Stimulated activated CD8-positive, alpha-beta memory T cell treated with anti-CD3 and anti-CD28 coated beads, Interleukin-15, amount 100 ng/mL, for 48 hours (primary cell): ENCODE data around the gene MYPN.

Experiments
- DNase-seq, 2 donors: peaks; one replicate each; pipeline ENCODE4 v3.0.0-alpha.2; 2020; ENCODE audit warnings: low read depth in 2 of 2

Gene MYPN

DNA sequence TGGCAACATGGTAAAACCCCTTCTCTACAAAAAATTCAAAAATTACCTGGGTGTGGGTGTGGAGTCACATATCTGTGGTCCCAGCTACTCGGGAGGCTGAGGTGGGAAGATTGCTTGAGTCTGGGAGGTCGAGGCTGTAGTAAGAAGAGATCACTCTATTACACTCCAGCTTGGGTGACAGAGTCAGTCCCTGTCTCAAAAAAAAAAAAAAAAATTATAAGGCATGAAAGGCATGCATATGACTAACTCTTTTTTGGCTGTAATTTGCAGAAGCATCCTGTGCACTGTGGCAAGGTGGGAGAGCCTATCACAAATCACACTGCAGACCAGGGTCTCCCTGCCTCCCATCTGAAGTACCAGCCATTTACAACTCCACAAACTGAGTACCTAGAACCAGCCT lies 14.1 kb upstream of the MYPN start:
- DNase-seq: no peak

DNA sequence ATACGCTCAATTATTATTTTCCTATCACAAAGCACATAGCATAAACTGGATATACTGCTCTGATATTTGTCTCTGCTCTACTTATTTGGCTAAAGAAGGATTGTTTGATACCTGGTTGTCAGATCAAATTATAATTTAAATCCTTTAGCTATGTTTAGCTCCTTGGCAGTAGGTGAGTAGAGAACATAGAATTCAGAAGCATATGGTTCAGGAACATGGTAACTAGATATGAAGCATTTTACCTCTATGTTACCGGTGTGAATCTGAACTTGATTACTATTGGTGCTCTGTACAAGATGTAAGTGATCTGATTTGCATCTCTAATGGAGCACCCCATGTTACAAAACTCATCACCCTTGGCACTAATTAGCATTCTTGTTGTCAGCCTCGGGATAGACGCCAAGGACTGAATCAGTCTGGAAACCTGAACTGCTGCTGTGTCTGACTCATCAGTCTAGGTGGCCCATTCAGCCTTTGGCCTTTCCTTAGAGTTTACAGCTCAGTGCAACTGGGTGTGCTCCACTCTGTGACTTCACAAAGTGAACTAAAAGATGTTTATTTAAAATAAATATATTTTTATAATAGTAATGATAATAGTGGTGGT lies 12.3 kb upstream of the MYPN start:
- no peak for DNase-seq

DNA sequence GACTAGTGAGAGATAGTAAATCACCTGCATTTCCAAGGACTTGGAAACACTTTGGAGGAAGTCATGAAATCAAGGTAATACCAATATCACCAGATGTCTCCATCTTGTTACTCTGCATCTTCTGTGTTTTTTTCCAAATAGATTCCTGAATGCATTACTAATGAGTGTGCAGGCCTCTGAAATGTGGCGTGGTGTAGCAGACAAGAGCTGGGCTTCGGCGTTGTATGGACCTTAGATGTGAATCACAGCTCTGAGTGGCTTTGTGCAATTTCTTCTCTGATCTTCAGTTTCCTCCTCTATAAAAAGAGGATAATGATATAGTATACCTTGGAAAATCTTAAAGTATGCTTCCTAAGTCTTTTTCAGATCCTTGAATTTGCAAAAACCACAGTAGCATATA lies 9.6 kb upstream of the MYPN start:
- DNase-seq: no peak

DNA sequence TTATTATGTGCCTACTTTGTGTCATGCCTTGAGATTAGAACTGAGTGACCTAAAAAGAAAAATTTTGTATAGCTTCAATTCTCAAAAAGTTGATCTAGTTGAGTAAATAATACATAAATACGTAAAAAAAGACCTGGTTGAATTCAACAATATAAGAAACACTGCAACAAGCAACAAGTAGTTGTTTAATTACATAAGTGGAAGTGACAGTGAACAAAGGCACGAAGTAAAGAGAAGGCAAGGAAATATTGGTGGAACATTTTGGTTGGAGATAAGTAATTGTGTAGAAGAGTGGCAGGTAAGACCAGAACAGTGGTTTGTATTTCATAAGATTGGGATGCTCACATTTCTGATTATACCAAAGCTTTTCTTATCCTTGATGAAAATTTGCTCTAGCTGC lies 8.2 kb upstream of the MYPN start:
- DNase-seq: no peak

DNA sequence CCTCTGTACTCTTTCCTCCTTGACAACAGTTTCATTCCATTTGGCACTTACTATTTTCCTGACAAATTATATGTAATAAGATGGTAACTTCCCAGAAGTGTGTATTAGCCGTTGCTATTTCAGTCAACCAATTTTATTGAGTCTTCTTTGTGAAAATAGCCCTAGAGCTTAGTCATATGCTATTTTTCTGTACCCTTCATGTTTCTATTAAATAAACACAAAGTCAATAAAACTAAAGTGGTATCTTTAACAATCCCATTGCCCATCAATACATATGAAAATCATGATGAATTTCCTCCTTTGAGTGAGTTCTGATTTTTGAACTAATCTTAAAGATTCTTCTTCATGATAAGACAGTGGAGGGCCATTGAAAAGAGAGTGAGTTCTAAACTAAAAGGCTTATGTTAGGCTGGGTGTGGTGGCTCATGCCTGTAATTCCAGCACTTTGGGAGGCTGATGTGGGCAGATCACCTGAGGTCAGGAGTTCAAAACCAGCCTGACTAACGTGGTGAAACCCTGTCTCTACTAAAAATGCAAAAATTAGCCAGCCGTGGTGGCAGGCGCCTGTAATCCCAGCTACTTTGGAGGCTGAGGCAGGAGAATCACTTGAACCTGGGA lies 5.9 kb upstream of the MYPN start:
- no peak for DNase-seq

DNA sequence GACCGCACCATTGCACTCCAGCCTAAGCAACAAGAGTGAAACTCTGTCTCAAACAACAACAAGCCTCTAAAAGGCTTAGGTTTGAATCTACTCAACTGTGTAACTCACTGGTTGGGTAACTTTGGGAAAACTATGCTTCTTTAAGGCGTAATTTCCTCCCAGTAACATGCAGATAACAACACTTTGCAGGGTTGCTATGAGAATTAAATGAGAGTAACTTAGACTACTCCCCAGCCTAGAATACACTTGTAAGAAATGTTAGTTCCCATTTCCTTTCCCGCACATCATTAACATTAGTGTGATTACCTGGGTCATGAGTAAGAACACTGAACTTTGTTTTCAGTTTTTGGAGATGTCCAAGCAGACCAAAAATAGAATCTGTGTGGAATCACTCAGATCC lies 5.4 kb upstream of the MYPN start:
- DNase-seq: no peak

DNA sequence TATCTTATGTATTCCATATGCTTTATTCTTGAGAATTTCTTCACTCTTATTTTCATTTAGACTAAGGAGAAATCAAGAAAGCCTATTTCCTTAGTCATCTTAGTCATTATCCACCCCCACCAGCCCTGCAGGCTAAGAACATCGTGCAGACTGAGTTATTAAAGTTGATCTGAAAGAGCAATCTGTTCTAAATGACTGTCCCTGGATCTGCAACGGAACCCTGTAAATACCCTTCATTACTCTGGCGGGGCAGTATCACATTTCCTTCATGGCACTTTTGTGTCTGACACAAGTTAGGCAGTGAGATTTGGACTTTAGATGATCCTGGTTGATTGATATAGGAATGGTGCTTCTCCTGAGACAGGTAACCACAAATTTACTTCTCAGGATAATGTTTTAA lies 3.5 kb upstream of the MYPN start:
- DNase-seq: no peak

DNA sequence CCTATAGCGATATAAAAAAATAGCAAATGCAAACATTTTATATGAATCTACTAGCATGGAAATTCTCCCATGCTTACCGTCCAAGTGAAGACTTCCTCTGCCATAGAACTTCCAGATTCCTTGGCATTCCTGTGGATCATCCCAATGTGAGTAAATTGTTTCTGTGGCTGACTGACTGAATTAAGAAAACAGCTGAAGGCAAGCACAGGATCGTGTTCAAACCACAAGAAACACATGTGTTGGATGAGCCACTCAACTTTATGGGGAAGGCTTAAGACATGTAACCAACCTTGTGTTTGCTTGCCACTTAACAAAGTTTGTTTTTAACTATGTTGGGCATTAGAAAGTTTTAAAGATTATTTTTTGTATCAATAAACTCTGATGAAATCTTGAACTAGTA lies 2.6 kb upstream of the MYPN start:
- no peak for DNase-seq

DNA sequence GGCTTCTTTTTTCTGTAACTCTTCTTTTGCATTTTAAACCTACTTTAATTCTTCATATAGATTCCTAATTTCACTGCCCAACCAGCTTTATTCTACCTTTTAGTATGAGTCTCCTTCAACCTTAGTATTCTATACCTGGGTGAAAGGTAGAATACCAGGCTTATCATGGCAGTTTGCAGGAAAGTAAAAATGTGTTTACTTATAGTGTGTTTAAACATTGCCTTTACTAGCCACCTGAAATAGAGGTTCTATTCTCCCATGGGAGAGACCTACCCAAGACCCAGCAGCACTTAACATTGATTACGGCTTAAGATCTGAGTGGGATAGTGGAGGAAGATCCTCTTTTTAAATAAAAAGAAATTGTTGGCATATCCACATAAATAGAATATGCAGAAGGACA lies 1.6 kb upstream of the MYPN start:
- no peak for DNase-seq

DNA sequence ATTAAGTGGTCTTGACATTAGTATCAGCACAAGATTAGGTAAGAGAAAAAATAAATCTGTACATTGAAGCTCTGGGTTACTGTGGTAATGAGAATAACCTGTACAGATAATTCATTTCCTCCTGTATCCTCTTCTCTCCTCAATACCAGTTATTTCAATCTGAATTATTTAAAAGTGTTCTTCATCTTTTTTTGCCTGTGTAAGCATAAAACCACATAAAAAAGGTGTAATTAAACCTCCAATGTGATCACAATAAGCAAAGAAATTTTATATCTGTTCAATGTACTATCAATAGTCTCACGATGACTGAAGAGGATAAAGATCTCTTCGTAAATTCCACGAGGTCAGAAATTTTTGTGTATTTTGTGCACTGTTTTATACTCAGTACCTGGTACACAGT lies 1.2 kb upstream of the MYPN start:
- DNase-seq: no peak

DNA sequence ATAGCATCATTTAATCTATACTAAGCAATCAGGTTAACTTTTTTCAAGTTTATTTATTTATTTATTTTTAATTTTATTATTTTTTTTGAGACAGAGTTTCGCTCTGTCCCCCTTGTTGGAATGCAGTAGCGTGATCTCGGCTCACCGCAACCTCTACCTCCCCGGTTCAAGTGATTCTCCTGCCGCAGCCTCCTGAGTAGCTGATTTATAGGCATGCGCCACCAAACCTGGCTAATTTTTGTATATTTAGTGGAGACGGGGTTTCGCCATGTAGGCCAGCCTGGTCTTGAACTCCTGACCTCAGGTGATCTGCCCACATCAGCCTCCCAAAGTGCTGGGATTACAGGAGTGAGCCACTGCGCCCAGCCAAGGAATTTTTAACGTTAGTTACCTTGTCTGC lies 635 bp upstream of the MYPN start:
- no peak for DNase-seq

DNA sequence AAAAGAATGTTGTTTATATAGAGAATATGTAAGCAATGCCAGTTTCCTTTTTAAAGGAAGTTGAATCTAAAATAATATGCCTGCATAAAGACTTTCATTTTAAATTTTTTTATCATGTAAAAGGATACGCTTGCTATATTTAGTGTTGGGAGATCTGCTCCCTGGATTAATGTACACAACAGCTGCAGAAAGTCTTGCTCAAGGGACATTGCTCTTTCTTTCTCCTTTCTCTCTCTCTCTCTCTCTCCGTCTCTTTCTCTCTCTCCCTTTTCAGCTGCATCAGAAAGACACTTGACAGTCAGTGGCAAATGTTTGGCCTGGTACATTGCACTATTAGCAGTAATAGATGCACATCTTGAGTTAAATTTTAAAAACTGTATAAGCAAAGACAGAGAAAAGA lies 739 bp downstream of the MYPN start:
- no peak for DNase-seq

DNA sequence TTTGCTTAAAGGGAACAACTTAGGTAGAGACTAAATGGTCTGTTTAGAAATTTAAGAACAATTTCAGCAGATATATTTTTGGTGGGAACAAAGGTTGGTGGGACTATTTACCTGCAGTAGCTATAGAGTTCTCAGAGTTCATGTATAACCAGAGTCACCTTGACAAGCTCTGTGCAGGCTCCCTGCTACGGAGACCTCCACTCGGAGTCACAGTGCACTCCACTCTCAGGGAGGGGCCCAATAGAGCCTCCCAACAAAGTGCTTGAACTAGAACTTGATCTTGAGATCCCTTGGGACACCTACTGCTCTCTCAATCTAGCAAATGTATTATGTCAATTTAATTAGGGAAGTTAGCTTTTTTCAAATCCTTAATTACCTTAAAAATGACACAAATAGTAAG lies 2.3 kb downstream of the MYPN start:
- no peak for DNase-seq

DNA sequence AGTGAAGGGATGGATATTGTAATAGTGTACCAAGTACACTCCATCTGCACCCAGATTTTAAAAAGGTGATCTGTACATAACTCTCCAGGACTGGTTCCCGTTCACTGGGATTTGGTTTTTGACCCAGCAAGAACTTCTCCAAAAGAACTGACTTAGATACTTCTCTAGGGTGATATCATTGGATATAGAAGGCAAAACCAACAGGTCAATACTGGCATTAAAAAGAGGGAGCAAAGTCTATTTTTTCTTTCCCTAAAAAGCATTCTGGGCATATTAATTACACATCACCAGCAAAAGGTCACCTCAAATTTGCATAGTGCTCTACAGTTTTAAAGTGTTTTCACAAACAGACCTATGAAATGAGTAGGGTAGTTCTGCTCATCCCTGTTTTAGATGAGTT lies 3.5 kb downstream of the MYPN start:
- DNase-seq: no peak

DNA sequence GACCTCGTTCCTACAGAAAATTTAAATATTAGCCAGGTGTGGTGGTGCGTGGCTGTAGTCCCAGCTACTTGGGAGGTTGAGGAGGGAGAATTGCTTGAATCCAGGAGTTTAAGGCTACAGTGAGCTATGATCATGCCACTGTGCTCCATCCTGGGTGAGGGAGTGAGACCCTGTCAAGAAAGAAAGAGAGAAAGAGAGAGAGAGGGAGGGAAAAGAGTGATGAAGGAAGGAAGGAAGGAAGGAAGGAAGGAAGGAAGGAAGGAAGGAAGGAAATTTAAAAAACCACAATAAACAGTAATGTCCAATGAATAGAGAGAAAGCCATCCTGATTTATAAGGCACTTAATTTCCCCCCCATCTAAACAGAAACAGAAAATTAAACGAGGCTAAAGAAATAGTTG lies 9.4 kb downstream of the MYPN start:
- no peak for DNase-seq

DNA sequence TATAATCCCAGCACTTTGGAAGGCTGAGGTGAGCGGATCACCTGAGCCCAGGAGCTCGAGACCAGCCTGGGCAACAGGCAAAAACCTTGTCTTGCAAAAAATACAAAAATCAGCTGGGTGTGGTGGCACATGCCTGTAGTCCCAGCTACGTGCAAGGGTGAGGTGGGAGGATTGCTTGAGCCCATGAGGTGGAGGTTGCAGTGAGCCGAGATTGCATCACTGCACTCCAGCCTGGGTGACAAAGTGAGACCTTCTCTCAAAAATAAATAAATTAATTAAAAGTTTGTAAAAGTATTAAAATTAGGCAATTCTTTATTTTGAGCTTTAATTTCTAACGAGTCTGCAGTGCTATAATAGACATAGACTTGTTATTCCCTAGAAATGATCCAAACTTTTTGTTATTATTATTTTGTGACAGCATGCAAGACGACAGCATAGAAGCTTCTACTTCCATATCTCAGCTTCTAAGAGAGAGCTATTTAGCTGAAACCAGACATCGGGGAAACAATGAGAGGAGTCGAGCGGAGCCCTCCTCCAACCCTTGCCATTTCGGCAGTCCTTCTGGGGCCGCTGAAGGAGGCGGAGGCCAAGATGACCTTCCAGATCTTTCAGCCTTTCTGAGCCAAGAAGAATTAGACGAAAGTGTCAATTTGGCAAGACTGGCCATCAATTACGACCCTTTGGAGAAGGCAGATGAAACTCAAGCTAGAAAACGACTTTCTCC lies 11.9 kb downstream of the MYPN start:
- DNase-seq: no peak

DNA sequence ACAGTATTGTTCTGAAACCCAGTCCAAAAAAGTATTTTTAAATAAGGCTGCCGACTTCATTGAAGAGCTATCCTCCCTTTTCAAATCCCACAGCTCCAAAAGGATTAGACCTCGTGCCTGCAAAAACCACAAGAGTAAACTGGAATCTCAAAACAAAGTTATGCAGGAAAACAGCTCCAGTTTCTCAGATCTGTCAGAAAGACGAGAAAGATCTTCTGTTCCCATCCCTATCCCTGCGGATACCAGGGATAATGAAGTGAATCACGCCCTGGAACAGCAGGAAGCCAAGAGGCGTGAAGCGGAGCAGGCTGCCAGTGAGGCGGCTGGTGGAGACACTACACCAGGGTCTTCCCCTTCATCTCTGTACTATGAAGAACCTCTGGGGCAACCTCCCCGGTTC lies 12.6 kb downstream of the MYPN start:
- DNase-seq: no peak

DNA sequence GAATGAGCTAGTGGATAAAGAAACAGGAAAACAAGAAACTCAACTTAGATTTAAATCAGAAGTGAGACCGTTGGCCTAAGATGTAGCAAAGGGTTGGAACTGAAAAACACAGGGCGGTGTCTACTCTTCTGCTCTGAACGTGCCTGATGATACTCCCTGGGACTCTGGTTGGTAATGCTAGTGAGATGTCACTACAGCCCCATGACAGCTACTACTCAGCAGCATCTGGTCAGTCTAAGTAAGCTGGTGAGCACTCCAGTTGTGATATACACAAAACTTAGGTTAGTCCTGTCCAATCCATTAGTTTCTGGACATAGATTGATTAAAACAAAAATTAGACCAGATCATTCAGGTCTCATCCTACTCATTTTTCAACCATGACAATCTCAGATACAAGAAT lies 15.4 kb downstream of the MYPN start:
- DNase-seq: no peak

DNA sequence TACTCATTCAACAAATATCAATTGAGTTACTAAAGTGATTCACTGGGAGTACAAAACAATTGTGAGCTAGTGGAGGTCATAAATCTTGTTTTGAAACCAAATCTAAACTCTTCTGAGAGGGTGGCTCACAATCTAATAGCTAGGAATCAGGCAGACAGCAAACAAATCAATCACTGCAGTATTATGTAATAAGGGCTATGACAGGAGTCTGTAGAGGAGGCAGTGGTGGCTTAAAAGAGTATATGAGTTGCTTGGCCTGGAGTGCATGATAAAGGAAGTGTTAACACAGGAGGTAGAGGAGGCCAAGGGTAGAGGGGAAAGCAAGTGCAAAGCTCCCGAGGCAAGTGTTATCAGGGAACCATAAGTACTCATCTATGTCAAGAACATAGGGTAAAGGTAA lies 16.5 kb downstream of the MYPN start:
- DNase-seq: no peak

DNA sequence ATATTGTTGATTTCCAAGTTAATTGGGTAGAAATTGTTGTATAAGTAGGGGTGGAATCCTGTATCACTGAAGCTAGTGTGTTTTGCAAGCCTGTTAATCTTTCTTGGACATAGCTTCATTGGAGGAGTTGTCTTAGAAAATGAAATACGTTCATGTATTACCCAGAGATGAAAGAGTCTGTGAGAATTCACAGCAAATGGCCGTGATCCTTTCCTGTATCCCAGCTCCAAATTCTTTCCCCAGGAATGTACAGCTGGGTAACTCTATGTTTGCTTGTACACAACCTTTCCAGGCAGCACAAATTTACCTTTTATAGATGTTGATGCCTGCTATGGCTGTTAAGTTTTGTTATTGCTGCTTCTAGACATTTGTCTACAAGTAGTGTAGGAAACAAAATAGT lies 18.7 kb downstream of the MYPN start:
- no peak for DNase-seq

DNA sequence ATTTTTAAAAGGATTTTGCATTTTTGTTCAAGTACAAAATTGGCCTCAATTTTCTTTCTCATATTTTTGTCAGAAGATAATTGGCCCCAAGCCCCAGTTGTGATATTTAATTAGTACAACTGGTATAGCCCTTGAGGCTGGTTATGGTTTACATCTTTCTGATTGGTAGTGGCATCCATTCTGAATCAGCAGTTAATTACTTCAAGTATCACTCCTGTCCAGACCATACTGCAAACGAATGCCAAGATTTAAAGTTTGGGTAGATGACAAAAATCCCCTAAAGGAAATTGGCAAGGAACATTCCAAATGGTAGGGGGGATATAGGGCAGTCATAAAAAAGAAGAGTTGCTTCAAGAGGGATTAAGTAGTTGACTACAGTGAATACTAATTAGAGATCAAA lies 23.1 kb downstream of the MYPN start:
- DNase-seq: no peak

DNA sequence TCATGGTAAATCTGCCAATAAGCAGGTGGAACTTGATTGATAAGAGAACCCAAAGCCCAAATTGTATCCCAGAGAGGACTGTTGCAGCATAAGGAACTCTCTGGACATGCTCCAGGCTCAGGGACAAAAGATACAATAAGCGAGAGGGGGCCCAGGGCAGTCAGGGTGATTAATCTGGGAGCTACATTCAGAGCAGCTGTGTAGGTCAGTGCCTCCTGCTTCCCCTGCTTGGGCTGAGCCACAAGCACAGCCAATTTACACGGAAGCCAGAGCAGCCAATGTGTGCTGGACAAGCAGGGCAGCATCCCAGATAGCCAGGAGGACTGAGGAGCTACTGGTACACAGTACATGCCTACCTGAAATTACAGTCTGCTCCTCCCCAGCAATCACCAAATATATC lies 24.2 kb downstream of the MYPN start:
- DNase-seq: no peak

DNA sequence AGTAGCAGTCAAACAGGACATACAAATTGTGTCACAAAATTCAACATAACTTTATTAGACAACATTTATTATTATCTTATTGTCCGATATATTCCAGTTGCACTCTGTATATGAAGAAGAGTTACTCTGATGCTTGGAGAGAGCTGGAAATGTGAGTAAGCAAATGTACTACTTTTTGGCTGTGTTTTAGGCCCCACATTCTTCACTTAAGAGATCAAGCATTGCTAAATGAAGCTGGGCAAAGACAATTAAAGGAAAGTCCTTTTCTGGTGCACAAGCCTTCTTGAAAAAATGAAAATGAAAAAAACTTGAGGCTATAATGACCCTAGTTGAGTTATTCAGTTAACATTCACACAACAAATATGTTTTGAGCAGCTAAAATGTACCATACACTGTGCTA lies 26.1 kb downstream of the MYPN start:
- DNase-seq: no peak
